Hippocampal formation (tissue), 2 donors: ENCODE data around the gene ZGLP1.
"Not testable (repeated sequence)": the region's sequence is repeated elsewhere in the genome, so short reads cannot be mapped to it uniquely, and the experiment has no call there.

ENCODE experiments used
- DNase-seq, 2 donors: peaks; one replicate each; lab custom pipeline; 2025; lab: John Stamatoyannopoulos, UW

Gene ZGLP1

DNA sequence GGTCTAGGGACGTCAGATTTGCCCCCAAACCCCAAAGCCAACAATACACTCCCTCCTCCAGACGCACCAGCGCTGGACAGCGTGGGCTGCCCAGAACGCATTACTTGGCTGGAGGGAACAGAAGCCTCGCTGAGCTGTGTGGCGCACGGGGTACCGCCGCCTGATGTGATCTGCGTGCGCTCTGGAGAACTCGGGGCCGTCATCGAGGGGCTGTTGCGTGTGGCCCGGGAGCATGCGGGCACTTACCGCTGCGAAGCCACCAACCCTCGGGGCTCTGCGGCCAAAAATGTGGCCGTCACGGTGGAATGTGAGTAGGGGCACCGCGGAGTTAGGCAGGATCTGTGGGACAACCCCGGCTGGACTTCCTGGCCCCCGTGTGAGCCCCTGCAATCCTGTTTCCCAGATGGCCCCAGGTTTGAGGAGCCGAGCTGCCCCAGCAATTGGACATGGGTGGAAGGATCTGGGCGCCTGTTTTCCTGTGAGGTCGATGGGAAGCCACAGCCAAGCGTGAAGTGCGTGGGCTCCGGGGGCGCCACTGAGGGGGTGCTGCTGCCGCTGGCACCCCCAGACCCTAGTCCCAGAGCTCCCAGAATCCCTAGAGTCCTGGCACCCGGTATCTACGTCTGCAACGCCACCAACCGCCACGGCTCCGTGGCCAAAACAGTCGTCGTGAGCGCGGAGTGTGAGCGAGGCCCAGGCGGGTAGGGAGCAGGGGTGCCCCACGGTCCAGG is 15.8 kb downstream of the ZGLP1 start:
- DNase-seq: no peak

DNA sequence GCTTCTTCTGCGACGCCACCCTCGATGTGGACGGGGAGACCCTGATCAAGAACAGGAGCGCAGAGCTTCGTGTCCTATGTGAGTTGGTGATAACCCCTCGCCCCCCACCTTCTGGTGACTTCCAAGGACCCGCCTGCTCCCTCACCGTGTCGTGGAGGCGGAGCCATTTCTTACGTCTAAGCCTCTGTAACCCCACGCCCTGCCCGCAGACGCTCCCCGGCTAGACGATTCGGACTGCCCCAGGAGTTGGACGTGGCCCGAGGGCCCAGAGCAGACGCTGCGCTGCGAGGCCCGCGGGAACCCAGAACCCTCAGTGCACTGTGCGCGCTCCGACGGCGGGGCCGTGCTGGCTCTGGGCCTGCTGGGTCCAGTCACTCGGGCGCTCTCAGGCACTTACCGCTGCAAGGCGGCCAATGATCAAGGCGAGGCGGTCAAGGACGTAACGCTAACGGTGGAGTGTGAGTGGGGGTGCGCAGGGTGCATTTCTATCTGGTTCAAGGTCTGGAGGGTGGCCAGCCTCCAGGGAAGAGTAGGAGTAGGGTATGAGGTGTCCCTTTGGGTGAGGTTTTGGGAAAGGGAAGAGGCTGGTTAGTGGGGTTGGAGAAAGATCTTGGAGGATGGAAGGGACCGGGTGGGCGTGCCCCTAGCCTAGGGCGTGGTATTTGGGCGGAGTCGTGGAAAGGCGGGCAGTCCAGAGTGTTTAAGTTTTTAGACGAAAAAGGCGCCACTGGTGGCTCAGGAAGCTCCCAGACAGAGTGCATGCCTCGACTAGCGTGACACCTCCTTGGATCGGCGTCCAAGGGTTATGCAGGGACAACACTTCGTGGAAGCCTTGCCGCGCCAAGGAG is 16.6 kb downstream of the ZGLP1 start:
- no peak for DNase-seq

- peak in 1 of 2 donors; percentile 26 for DNase-seq
These were observed 17.3 kb downstream of the ZGLP1 start for GRCh38 chr19:10292206-10292788.

GRCh38 chr19:10291554-10292205 is 17.9 kb downstream of the ZGLP1 start:
- no peak for DNase-seq

DNA sequence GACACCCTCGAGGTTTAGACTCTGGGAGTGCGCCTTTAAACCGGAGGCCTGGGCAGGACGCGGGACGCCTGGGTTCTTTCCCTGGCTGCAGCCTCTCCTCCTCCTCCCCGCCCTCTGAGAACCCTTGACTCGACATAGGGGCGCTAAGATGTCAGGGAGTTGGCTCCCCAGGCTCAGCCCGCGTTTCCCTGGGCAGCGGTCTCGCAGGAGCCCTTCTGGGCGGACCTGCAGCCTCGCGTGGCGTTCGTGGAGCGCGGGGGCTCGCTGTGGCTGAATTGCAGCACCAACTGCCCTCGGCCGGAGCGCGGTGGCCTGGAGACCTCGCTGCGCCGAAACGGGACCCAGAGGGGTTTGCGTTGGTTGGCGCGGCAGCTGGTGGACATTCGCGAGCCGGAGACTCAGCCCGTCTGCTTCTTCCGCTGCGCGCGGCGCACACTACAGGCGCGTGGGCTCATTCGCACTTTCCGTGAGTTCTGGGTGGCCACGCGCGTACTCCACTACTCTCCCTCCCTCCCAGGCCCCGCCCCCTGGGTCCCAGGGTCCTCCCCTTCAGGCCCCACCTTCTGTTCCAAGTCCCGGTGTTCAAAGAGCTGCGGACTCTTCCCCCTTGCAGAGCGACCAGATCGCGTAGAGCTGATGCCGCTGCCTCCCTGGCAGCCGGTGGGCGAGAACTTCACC is 18.6 kb downstream of the ZGLP1 start:
- DNase-seq: no peak

DNA sequence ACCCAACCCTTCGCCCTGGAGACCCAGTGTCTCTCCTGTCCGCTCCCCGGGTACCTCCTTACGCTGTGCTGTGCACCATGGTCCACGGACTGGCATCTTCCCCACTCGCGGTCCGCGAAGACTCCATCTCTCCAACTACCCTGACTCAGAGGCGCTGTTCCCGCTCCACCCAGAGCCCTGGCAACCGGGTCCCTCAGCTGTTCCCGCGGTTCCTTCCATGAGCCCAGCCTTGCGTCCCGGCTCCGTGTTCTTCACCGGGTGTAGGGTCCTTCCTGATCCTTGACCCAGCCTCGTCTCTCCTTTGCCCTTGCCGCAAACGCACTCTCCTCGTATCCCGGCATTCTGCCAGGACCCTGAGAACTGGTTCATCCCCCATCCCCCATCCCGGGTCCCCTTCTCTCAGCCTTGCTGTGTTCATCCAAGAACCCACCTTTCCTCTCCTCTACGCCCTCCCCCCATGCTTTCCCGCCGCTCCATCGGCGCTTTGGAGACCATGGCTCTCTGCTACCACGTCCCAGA is 19.2 kb downstream of the ZGLP1 start:
- DNase-seq: no peak

GRCh38 chr19:10289836-10290356 is 19.7 kb downstream of the ZGLP1 start, which contains the start of gene ICAM5:
Gene ICAM5 (plus strand): TSS chr19:10289952. CDS start chr19:10290044, 92 bp downstream.
- DNase-seq: no peak

DNA sequence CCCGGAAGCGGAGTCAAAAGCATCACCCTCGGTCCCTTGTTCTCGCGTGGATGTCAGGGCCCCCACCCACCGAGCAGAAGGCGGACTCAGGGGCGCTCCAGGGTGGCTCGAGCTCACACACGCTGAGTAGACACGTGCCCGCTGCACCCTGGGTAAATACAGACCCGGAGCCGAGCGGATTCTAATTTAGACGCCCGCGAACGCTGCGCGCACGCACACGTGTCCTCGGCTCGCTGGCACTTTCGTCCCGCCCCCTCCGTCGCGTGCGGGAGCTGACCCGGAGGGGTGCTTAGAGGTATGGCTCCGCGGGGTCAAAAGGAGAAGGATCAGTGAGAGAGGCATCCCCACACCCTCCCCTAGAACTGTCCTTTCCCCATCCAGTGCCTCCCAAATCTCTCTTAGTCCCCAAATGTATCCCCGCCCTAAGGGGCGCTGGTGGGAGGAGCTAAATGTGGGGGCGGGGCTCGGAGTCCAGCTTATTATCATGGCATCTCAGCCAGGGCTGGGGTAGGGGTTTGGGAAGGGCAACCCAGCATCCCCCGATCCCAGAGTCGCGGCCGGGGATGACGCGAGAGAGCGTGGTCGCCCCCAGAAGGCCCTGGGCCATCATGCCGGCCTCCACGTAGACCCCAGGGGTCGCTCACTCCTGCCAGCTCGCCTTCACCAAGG is 20.3 kb downstream of the ZGLP1 start:
- peak in 1 of 2 donors; percentile 19 for DNase-seq

DNA sequence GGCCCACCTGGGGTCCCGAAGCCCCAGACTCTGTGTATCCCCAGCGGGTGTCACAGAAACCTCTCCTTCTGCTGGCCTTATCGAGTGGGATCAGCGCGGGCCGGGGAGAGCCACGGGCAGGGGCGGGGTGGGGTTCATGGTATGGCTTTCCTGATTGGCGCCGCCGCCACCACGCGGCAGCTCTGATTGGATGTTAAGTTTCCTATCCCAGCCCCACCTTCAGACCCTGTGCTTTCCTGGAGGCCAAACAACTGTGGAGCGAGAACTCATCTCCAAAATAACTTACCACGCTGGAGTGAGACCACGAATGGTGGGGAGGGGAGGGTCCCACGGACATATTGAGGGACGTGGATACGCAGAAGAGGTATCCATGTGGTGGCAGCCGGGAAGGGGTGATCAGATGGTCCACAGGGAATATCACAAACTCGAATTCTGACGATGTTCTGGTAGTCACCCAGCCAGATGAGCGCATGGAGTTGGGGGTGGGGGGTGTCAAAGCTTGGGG is 20.9 kb downstream of the ZGLP1 start:
- DNase-seq: no peak

DNA sequence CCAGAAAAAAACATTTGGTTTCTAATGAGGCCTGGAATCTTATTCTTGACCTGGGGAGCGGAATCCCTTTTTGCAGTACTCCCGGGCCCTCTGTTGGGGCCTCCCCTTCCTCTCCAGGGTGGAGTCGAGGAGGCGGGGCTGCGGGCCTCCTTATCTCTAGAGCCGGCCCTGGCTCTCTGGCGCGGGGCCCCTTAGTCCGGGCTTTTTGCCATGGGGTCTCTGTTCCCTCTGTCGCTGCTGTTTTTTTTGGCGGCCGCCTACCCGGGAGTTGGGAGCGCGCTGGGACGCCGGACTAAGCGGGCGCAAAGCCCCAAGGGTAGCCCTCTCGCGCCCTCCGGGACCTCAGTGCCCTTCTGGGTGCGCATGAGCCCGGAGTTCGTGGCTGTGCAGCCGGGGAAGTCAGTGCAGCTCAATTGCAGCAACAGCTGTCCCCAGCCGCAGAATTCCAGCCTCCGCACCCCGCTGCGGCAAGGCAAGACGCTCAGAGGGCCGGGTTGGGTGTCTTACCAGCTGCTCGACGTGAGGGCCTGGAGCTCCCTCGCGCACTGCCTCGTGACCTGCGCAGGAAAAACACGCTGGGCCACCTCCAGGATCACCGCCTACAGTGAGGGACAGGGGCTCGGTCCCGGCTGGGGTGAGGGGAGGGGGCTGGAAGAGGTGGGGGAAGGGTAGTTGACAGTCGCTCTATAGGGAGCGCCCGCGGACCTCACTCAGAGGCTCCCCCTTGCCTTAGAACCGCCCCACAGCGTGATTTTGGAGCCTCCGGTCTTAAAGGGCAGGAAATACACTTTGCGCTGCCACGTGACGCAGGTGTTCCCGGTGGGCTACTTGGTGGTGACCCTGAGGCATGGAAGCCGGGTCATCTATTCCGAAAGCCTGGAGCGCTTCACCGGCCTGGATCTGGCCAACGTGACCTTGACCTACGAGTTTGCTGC is 22.5 kb downstream of the ZGLP1 start, which contains the start of gene ICAM4:
Gene ICAM4 (plus strand): TSS at position 153 of the 935 bp plus-strand sequence. CDS start 58 bp downstream, at position 211.
- no peak for DNase-seq

DNA sequence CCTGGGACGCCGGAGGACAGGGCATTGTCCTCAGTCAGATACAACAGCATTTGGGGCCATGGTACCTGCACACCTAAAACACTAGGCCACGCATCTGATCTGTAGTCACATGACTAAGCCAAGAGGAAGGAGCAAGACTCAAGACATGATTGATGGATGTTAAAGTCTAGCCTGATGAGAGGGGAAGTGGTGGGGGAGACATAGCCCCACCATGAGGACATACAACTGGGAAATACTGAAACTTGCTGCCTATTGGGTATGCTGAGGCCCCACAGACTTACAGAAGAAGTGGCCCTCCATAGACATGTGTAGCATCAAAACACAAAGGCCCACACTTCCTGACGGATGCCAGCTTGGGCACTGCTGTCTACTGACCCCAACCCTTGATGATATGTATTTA is 24.2 kb downstream of the ZGLP1 start:
- DNase-seq: no peak

GRCh38 chr19:10284960-10285278 is 24.7 kb downstream of the ZGLP1 start:
- no peak for DNase-seq

GRCh38 chr19:10284065-10284959 is 25.3 kb downstream of the ZGLP1 start:
- no peak for DNase-seq

DNA sequence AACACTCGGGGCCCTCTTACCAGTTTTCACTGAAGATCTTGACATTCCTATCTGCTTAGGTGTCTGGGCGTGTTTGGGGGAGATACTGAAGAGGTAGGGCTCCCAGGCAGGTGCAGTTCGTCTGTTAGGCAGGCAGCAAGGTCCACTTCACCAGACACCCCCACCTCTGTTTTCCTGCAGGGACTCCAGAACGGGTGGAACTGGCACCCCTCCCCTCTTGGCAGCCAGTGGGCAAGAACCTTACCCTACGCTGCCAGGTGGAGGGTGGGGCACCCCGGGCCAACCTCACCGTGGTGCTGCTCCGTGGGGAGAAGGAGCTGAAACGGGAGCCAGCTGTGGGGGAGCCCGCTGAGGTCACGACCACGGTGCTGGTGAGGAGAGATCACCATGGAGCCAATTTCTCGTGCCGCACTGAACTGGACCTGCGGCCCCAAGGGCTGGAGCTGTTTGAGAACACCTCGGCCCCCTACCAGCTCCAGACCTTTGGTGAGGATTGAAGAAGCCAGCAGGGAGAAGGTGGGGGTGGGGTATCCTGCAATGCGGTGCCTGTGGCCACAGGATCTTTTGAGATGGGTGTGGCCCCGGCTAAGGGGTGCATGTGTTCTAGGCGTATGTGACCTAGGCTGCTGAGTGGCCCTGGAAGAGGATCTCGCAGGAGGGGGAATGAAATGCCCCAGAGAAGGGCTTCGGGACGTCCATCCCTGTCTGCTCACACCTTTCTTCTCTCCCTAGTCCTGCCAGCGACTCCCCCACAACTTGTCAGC is 26.1 kb downstream of the ZGLP1 start:
- no peak for DNase-seq

GRCh38 chr19:10282043-10282442 is 27.6 kb downstream of the ZGLP1 start:
- not testable (repeated sequence) for DNase-seq

GRCh38 chr19:10279737-10280442 is 29.7 kb downstream of the ZGLP1 start:
- no peak for DNase-seq

DNA sequence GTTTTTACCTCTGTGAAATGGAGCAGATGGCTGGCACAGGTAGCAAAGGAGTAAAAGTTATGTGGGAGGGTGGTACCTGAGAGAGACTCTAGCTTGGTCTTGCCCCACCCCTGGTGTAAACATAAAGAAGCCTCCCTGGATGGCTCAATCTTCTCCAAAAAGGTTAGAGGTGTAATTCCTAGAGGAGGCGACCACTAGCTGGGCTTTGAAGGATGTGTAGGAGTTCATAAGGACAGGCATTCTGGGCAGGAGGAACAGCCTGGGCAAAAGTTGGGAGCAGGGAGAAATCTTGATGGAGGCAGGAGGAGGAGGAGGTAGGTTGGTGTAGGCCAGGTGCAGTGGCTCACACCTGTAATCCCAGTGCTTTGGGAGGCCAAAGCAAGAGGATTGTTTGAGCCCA is 30.7 kb downstream of the ZGLP1 start:
- DNase-seq: no peak
